ENCODE data around the gene ABTB1.

DNA sequence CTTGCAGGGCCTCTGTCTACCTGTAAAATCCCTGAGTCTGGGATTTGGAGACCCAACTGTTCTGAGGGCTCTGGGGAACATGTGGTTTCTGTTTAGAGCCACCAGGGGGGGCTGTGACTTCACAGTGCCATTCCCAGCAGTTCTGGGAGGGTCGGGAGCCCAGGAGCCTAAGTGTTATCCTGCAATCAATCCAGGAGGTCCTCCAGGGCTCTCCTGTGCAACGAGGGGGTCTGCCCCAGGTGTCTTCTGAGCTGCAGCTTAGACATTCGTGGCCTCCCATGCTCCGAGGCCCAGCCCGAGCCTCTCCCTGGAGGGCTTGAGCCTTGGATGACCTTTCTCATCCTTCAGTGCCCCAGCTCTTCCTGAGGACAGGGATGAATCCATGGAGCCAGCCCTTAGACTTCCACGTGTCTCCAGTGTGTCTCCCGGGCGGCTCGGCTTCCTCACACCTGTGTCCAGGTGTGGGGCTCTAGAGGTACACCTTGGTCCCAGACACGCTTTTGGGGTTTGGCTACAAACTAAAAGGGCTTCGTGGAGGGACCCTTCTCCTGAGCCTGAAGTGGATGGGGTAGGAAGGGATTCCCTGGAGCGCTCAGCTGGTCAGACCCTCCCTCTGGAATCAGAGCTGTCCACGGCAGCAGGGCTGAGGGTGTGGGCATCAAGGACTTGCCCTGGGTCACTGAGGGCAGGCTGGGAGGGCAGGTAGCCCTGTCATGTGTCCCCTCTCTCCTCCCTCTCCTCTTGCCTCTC is 20.3 kb upstream of the ABTB1 start:
- TF ChIP-seq CTCF (IDR thresholded peaks at IDR 0.05), result peak; percentile 72
- no peak for TF ChIP-seq ZFX (IDR thresholded peaks at IDR 0.05; ENCODE audit: borderline replicate concordance)
